HG03342 (cell line): ENCODE measurements around the gene NME1.

Source experiments
- ATAC-seq: cut with Tn5 transposase; IDR thresholded peaks from one replicate; pipeline ENCODE4 v1.9.1; 2021; ENCODE audit warnings: mild to moderate bottlenecking, moderate library complexity; ENCODE audit not compliant: unreplicated experiment

Gene NME1

GRCh38 chr17:51188271-51188833, 35.0 kb downstream of the NME1 start:
- ATAC-seq: no peak

- ATAC-seq: no peak
Observed at GRCh38 chr17:51189162-51189561, 35.8 kb downstream of the NME1 start.

GRCh38 chr17:51189628-51190027, 36.3 kb downstream of the NME1 start:
- no peak for ATAC-seq

GRCh38 chr17:51191895-51192294, 38.5 kb downstream of the NME1 start:
- no peak for ATAC-seq

- ATAC-seq: no peak
Observed at GRCh38 chr17:51197754-51198153, 44.4 kb downstream of the NME1 start.

GRCh38 chr17:51200295-51200694, 46.9 kb downstream of the NME1 start:
- no peak for ATAC-seq

GRCh38 chr17:51200846-51201245, 47.5 kb downstream of the NME1 start:
- ATAC-seq: no peak

GRCh38 chr17:51203838-51204237, 50.5 kb downstream of the NME1 start:
- ATAC-seq: no peak
